ENCODE measurements around the gene ADORA3. TPM values are rescaled to one million over a fixed set of nuclear protein-coding genes. Genes with fewer than 3 reads are reported as not detected.

ADORA3 gene
- not detected in 2 replicates for total RNA-seq

GRCh38 chr1:111503585-111504060, at the start of gene ADORA3, which contains the start of gene TMIGD3:
Gene ADORA3, minus strand, starts transcription at chr1:111503633. Its CDS starts 279 bp downstream, at chr1:111503354.
Gene TMIGD3, minus strand, starts transcription at chr1:111503633. Its CDS starts 279 bp downstream, at chr1:111503354.

Small RNAs within 50 kb of the gene (small RNA-seq; reads per million reads assigned to genes)
- gene RNU6-792P, result not detected

Other genes starting within 250 kb of the ADORA3 start
- not detected in 2 replicates for gene CHIA, start 212.8 kb downstream of the ADORA3 start, total RNA-seq
- gene OVGP1, start 75.9 kb downstream of the ADORA3 start, total RNA-seq, result 0.36 and 0.49 TPM in 2 replicates
- gene WDR77, start 54.4 kb downstream of the ADORA3 start, total RNA-seq, result 33.3 and 35.7 TPM in 2 replicates
- 98.8 and 100 TPM in 2 replicates for gene ATP5PB, start 54.2 kb downstream of the ADORA3 start, total RNA-seq
- gene C1orf162, start 29.6 kb downstream of the ADORA3 start, total RNA-seq, result not detected in 2 replicates
- not detected in 2 replicates for gene TMIGD3, start within 50 bp of the ADORA3 start, total RNA-seq
- gene RAP1A, start 116.2 kb upstream of the ADORA3 start, total RNA-seq, result 15.6 and 20.6 TPM in 2 replicates
- gene INKA2, start 235.8 kb upstream of the ADORA3 start, total RNA-seq, result 1.6 and 2.4 TPM in 2 replicates

Data from hair follicle dermal papilla cell (primary cell).